ENCODE results near the gene CLEC17A.
"Not testable (repeated sequence)": the region's sequence is repeated elsewhere in the genome, so short reads cannot be mapped to it uniquely, and the experiment has no call there.

DNA sequence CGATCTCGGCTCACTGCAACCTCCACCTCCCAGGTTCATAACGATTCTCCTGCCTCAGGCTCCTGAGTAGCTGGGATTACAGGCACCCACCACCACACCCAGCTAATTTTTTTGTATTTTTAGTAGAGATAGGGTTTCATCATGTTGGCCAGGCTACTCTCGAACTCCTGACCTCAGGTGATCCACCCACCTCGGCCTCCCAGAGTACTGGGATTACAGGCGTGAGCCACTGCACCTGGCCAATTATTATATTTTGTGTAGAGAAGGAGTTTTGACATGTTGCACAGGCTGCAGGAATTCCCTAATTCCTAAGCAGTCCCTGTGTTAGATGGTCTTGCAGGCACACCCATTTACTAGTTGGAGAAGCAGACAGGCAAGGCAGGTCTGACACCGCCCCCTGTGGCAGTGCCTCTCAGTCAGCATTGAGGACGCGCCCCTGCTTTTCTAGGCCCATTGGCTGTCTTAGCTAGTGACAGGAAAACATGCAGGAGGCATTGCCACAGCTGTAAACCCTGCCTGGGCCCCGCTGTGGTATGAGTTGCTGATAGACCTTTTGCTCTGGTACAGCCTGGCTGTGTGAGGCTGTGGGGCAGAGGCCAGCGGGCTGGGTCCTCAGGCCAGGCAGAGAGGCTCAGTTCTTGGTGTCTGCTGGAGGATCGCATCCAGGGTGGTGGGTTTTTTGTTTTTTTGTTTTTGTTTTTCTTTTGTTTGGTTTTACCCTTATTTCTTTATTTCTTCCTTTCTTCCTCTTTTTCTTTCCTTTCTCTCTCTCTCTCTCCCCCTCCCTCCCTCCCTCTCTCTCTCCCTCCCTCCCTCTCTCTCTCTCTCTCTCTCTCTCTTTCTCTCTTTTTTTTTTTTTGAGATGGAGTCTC lies 31.5 kb upstream of the CLEC17A start:
- not testable (repeated sequence) for TF ChIP-seq POLR2A (IDR thresholded peaks at IDR 0.05)
- TF ChIP-seq, protein P1, sequence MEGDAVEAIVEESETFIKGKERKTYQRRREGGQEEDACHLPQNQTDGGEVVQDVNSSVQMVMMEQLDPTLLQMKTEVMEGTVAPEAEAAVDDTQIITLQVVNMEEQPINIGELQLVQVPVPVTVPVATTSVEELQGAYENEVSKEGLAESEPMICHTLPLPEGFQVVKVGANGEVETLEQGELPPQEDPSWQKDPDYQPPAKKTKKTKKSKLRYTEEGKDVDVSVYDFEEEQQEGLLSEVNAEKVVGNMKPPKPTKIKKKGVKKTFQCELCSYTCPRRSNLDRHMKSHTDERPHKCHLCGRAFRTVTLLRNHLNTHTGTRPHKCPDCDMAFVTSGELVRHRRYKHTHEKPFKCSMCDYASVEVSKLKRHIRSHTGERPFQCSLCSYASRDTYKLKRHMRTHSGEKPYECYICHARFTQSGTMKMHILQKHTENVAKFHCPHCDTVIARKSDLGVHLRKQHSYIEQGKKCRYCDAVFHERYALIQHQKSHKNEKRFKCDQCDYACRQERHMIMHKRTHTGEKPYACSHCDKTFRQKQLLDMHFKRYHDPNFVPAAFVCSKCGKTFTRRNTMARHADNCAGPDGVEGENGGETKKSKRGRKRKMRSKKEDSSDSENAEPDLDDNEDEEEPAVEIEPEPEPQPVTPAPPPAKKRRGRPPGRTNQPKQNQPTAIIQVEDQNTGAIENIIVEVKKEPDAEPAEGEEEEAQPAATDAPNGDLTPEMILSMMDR (IDR thresholded peaks at IDR 0.05), result peak in 1 of 4 donors; percentile 8
